Loucy (cell line): Measurements from ENCODE around the gene L1CAM.

Experiments used
- CTCF ChIP-seq: fragments of 200-600 bp; sonication (generic); conservative IDR thresholded peaks from 2 replicates; pipeline ENCODE4 v1.5.1; 2014; ENCODE audit warnings: mild to moderate bottlenecking, antibody characterized with exemption, low read length
- EZH2phosphoT487 ChIP-seq: fragments of 200-600 bp; IDR thresholded peaks from 2 replicates; pipeline ENCODE4 v1.6.1; 2018; ENCODE audit warnings: antibody characterized with exemption, mild to moderate bottlenecking, moderate library complexity, borderline replicate concordance

DNA sequence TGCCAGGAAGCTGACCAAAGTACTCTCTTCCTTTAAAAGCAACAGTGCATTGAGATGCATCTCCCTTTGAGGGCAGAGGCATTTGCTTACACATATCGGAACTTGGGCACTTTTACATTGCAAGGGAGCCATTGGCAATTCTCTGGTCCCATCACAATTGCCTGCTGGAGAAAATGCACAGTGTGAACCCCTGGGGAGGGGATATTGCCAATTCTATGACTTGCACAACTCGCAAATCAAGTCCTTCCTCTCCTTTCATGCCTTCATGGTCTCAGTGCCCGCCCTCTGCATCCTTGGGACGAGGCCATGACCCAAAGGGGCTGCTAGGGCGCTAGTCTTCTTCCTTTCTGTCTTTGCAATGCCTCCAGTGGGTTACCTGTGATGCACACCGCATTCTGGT, 40.8 kb downstream of the L1CAM start:
- TF ChIP-seq CTCF (no peak), EZH2phosphoT487 (no peak)
